ENCODE results near the gene KIF5A. TPM values are rescaled to one million over a fixed set of nuclear protein-coding genes. Genes with fewer than 3 reads are reported as not detected.

KIF5A gene
- total RNA-seq, 1 donor from 2014 or later: 0.16 TPM

- peak; percentile 58 for ATAC-seq
These were observed 71.9 kb downstream of the KIF5A start for GRCh38 chr12:57621497-57622292.

GRCh38 chr12:57622293-57623245, 72.7 kb downstream of the KIF5A start:
- ATAC-seq: no peak

- ATAC-seq: no peak
These were observed 73.5 kb downstream of the KIF5A start for GRCh38 chr12:57623385-57623784.

GRCh38 chr12:57623811-57624390, 74.1 kb downstream of the KIF5A start:
- no peak for ATAC-seq

- ATAC-seq: no peak
These were observed 74.8 kb downstream of the KIF5A start for GRCh38 chr12:57624441-57625220.

GRCh38 chr12:57625261-57626032, 75.6 kb downstream of the KIF5A start:
- ATAC-seq: no peak

GRCh38 chr12:57626111-57626920, 76.5 kb downstream of the KIF5A start:
- no peak for ATAC-seq

GRCh38 chr12:57626921-57627445, 77.1 kb downstream of the KIF5A start:
- ATAC-seq: no peak

GRCh38 chr12:57627501-57628279, 77.8 kb downstream of the KIF5A start:
- no peak for ATAC-seq

- ATAC-seq: no peak
These were observed 78.7 kb downstream of the KIF5A start for GRCh38 chr12:57628280-57629191.

GRCh38 chr12:57629897-57630471, 80.1 kb downstream of the KIF5A start:
- no peak for ATAC-seq

GRCh38 chr12:57630891-57631433, 81.1 kb downstream of the KIF5A start:
- ATAC-seq: no peak

GRCh38 chr12:57631566-57632072, 81.8 kb downstream of the KIF5A start:
- ATAC-seq: no peak

GRCh38 chr12:57632073-57632957, 82.5 kb downstream of the KIF5A start:
- peak; percentile 31 for ATAC-seq

- peak; percentile 77 for ATAC-seq
These were observed 83.4 kb downstream of the KIF5A start, which contains the start of gene B4GALNT1 for GRCh38 chr12:57632958-57633840. TSS of gene B4GALNT1 (minus strand) at chr12:57633201. CDS start at chr12:57632132, 1,069 bp downstream.
